SIG-M5 treated with dmso at 0.1 percent for 504 hours (cell line): ENCODE measurements around the gene DNPH1.
A peak's percentile ranks its signal among the peaks of the same experiment; 100 is the strongest.

ENCODE experiments used
- DNase-seq: peaks from one replicate; lab custom pipeline; 2025; ENCODE audit not compliant: unreplicated experiment; lab: John Stamatoyannopoulos, UW

Gene DNPH1

GRCh38 chr6:43228951-43229802 is at the start of gene DNPH1:
DNPH1 (minus strand) TSS chr6:43229481; CDS start chr6:43229456, 25 bp downstream.
- peak; percentile 47 for DNase-seq

DNA sequence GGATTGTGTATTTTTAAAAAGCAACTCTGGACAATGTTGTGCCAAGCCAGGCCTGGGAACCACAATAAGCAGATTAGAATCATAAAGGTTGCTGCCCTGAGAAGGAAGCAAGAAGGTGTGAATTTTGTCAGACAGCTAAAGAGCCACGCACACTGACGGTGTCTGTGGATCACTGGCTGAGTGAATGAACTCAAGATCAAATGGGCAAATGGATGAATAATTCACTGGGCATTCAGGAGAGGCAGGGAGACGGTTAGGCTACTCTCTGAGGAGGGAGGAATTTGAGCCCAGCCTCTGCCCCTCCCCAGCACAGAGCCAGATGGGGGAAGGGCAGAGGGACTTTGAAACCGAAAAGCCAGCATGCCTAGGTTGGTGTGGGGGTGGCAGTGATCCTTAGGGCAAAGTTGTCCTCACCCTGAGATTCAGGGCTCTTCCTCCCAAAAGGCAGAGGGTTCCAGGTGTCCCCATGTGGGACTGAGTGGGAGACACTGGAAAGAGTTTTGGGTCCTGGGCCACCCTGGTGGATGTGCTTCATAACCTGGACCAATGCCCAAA is 49.3 kb upstream of the DNPH1 start:
- no peak for DNase-seq

GRCh38 chr6:43277643-43278523 is 48.6 kb upstream of the DNPH1 start:
- DNase-seq: no peak

DNA sequence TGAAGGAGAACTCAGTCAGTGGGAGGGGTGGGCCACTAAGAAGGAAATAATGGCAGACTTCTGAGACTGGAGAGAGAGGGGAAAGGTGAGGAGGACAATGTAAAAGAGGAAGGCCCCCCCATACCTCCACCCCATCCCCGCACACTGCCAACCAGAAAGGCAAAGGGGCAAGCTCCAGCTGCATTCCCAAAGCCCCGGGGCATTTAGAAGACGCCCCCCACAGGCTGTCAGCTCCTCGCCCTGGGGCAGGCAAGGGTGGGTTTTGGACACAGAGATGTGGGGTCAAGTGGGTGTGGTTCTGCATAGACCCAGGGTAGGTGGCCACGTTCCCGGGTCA is 48.0 kb upstream of the DNPH1 start:
- no peak for DNase-seq

GRCh38 chr6:43276577-43277305 is 47.5 kb upstream of the DNPH1 start:
- DNase-seq: no peak

GRCh38 chr6:43275801-43276576 is 46.7 kb upstream of the DNPH1 start:
- no peak for DNase-seq

DNA sequence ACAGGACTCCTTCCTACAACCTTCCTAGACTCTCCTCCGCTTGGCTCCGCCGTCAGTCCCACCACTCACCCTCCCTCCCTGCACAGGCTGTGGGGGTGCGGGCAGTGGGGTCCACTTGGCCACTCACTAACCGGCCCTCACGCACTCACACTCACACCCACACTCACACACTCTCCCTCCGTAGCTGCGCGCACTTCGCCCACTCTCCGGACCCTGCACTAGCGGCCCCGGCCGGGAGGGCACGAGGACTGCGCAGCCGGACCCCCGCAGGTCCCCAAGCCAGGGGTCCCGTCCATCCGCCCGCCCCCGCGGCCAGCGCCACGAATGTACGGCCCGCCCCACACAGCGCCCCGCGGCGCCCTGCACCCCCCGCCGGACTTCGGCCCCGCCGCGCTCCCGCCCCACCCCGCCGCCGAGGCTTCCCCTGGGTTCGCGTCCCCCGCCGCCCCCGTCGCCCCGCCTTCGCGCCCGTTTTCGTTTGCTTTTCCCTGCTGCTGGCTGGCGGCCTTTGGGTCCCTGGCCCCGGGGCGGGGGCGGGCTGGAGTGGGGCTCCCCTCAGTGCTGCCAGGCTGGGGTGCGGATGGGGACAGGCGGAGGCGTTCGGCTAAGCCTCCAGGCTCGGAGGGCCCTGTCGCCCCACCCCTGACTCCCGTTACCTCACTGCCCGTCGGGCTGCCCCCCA is 45.8 kb upstream of the DNPH1 start:
- no peak for DNase-seq

DNA sequence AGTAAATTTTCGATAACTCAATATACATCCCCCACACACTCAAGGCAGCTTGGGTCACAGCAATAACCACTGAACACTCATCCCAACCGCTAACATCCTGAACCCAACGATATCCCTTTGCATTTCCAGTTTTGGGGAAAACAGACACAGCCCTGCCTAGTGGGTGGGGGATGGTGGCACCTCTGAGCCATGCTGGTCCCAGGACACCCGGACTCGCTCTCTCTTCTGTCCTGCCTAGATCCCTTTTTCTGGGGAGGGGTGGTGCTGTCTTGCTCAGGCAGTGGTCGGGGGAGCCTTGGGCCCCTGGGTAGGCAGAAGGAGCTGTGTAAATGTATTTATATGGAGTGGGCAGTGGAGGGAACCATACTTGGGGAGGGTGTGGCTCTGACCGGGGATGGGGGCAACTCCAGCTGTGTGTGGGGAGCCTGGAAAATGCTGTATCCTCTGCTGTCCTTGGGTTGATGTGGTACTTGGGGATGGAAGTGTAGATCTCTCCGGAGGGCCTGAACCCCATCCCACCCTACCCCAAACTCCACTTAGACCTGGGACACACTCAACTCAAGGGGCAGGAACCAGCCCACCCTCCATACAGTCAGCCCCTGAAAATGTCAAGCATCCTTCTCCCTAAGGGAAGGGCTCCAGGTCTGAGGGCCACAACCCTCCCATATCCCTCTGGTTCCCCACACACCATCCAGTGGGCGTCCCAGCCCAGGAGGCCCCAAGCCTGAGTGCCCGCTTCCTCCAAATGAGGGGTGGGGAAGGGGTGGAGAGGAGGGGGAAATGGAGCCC is 45.0 kb upstream of the DNPH1 start:
- no peak for DNase-seq

DNA sequence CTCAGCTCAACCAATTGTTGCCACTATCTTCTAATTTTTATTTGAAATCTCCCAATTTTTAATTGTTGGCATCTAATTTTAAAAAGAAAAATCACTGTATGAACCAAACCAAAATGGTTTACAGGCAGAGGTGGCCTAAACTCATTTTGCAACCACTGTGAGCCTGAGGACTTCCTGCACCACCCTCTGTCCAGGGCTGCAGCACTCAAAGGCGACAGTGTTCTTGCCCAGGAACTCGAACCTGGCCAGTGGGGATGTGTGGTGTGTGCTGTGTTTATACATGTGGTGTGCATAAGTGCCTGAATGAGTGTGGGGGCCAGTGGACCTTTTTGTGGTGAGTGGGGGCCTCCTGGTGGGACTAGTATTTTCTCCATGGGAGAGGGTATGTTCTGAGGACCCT is 44.4 kb upstream of the DNPH1 start:
- DNase-seq: no peak

DNA sequence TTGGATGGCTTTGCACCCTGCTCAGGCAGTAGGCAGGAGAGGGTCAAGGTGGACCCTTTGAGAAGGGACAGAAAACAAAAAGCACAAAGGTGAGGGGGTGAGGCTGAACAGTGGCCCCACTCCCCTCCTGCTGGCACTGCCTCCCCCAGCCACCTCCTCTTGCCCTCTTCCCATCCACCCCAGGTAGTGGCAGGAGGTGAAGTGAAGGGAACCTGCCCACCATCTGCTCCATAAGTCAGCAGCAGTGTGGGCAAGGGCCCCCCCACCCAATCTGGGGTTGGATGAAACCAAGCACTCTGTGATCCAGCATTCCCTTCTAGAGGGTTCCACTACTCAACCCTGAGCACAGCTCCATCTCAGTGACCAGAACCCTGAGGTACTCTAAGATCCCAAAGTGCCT is 42.7 kb upstream of the DNPH1 start:
- DNase-seq: no peak

- no peak for DNase-seq
Observed at GRCh38 chr6:43271103-43271815, 42.0 kb upstream of the DNPH1 start.

GRCh38 chr6:43269273-43270007 is 40.2 kb upstream of the DNPH1 start:
- DNase-seq: no peak

DNA sequence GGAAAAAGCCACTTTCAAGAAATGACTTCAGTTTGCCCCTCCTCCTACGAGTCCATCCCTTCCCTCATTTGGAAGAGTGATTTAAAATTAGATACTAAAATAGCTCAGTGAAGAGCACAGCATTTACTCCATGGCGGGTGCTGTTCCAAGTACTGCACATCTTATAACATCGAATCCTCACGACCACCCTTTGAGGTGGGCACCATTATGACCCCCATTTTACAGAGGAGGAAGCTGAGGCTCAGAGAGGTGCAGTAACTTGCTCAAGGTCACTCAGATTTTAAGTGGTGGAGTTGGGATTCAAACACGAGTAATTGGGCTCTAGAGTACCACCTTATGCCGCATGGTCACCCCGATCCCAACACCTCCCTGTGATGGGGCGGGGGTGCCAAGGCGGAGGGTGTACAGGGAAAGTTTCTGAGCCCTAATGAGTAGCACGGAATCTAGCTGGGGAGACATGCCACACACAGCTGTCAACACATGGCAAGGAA is 39.5 kb upstream of the DNPH1 start:
- no peak for DNase-seq

GRCh38 chr6:43268355-43268700 is 39.0 kb upstream of the DNPH1 start:
- DNase-seq: no peak

DNA sequence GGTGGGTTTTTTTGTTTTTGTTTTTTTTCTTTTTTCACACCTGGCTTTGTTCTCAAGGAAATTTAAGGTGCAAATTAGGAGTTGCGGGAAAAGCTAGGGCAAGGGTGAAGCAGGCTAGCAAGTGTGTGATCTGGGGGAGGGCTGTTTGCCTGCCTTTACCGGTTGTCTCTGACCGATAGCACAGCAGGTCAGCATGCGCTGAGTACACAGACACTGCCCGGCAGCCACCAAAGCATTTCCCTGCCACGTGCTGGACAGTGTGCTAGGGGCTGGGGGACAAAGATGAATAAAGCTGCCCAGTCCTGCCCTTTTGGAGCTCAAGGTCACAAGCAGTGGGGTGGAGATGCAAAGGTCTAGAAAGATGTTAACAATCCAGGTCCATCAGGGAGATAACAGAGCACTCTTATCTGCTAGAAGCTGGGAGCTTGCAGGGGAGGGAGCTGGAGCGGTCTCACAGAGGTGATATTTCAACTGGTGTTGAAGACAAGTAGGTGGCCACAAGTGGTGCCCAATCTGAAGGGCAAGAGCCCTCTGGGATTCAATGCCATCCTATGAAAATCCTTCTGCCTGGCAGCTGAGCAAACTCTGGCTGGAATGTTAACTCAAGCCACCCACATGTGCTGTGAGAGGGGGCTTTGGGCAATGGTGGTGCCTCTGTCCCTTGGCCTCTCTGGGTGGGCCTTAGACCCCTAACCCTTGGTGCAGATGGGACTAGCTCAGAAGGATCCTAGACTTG is 38.5 kb upstream of the DNPH1 start:
- no peak for DNase-seq

GRCh38 chr6:43265564-43265963 is 36.3 kb upstream of the DNPH1 start:
- DNase-seq: no peak

- no peak for DNase-seq
Observed at GRCh38 chr6:43264599-43265145, 35.4 kb upstream of the DNPH1 start.
